T-helper 9 cell (primary cell): ENCODE results near the gene UFD1.

ENCODE experiments used
- DNase-seq: peaks from one replicate; pipeline ENCODE4 v3.0.0-alpha.2; 2020

UFD1 gene

GRCh38 chr22:19494676-19495173, 15.7 kb upstream of the UFD1 start:
- no peak for DNase-seq

- no peak for DNase-seq
These were observed 15.1 kb upstream of the UFD1 start for GRCh38 chr22:19494001-19494560.

GRCh38 chr22:19492504-19493174, 13.6 kb upstream of the UFD1 start:
- DNase-seq = no peak

- DNase-seq = no peak
These were observed 11.7 kb upstream of the UFD1 start for GRCh38 chr22:19490628-19491230.

- no peak for DNase-seq
These were observed 10.2 kb upstream of the UFD1 start for GRCh38 chr22:19488884-19489843.

- DNase-seq = no peak
These were observed 9.3 kb upstream of the UFD1 start for GRCh38 chr22:19488285-19488684.

- DNase-seq = no peak
These were observed 4.7 kb upstream of the UFD1 start for GRCh38 chr22:19483481-19484244.

- DNase-seq = no peak
These were observed 3.3 kb upstream of the UFD1 start for GRCh38 chr22:19482297-19482696.

- DNase-seq = no peak
These were observed 1.8 kb upstream of the UFD1 start for GRCh38 chr22:19480789-19481188.

- no peak for DNase-seq
These were observed 1.2 kb upstream of the UFD1 start for GRCh38 chr22:19480173-19480568.

GRCh38 chr22:19479355-19480172, 571 bp upstream of the UFD1 start, which contains the start of gene CDC45:
TSS of gene CDC45 (plus strand) at chr22:19479920. CDS start at chr22:19479969, 49 bp downstream.
- DNase-seq = peak; percentile 88

GRCh38 chr22:19478045-19478900, 720 bp downstream of the UFD1 start:
- DNase-seq = peak; percentile 1

- DNase-seq = no peak
These were observed 1.5 kb downstream of the UFD1 start for GRCh38 chr22:19477321-19478044.

GRCh38 chr22:19476023-19476422, 3.0 kb downstream of the UFD1 start:
- DNase-seq = no peak

GRCh38 chr22:19473578-19473977, 5.4 kb downstream of the UFD1 start:
- DNase-seq = no peak

GRCh38 chr22:19472233-19472632, 6.8 kb downstream of the UFD1 start:
- DNase-seq = no peak

GRCh38 chr22:19471572-19471971, 7.4 kb downstream of the UFD1 start:
- no peak for DNase-seq

GRCh38 chr22:19470010-19470409, 9.0 kb downstream of the UFD1 start:
- no peak for DNase-seq

- no peak for DNase-seq
These were observed 9.6 kb downstream of the UFD1 start for GRCh38 chr22:19469421-19469820.

- DNase-seq = no peak
These were observed 11.1 kb downstream of the UFD1 start for GRCh38 chr22:19467912-19468311.
